Prostate gland (tissue), 2 donors: ENCODE data around the gene TTC22. TPM values are rescaled to one million over a fixed set of nuclear protein-coding genes. Genes with fewer than 3 reads are reported as not detected.

Source experiments
- DNase-seq: peaks from one replicate; pipeline ENCODE4 v3.0.0-alpha.2; 2019; ENCODE audit warnings: low spot score
- H3K27ac ChIP-seq, 2 donors: fragments of 200-600 bp; sonication (generic); 2 replicates each; pipeline ENCODE4 v1.5.1; 2017 to 2019
- H3K27me3 ChIP-seq: fragments of 200-600 bp; sonication (generic); replicated peaks from 2 replicates; pipeline ENCODE4 v1.5.1; 2019; ENCODE audit not compliant: insufficient read depth
- H3K36me3 ChIP-seq, 2 donors: fragments of 200-600 bp; sonication (generic); 1 replicate in 1 of 2; 2 replicates in 1 of 2; pipeline versions ENCODE4 v1.5.1 to v1.8.1; 2017 to 2019
- H3K4me1 ChIP-seq: fragments of 200-600 bp; sonication (generic); replicated peaks from 2 replicates; pipeline ENCODE4 v1.5.1; 2019
- H3K4me3 ChIP-seq, 2 donors: fragments of 200-600 bp; sonication (generic); 2 replicates each; pipeline ENCODE4 v1.5.1; 2017 to 2019
- H3K9me3 ChIP-seq: fragments of 200-600 bp; sonication (generic); 2 replicates; pipeline ENCODE4 v1.5.1; 2017
- CTCF ChIP-seq, 4 experiments: fragments of 200-600 bp in 2 of 4; fragments of 450-650 bp in 2 of 4; sonication (generic) in 2 of 4; IDR thresholded peaks; 1 replicate in 3 of 4; 2 replicates in 1 of 4; pipeline ENCODE4 v1.5.1; 2016 to 2019; ENCODE audit warnings: antibody characterized with exemption in 4 of 4, mild to moderate bottlenecking in 2 of 4, moderate library complexity in 2 of 4
- POLR2A ChIP-seq: fragments of 450-650 bp; IDR thresholded peaks from one replicate; pipeline ENCODE4 v1.6.1; 2016; ENCODE audit warnings: antibody characterized with exemption, mild to moderate bottlenecking
- POLR2AphosphoS5 ChIP-seq: sonication (generic); formaldehyde crosslinking; IDR thresholded peaks from one replicate; pipeline ENCODE4 v1.6.1; 2017; ENCODE audit warnings: antibody characterized with exemption
- WGBS: methylation state at CpG from one replicate; pipeline ENCODE4 v1.1.5; 2018; 5-methylcytosine and 5-hydroxymethylcytosine counted together
- intact Hi-C: fragments of 100-400 bp; cut with DNase I; formaldehyde crosslinking; loops from one replicate; pipeline ENCODE4 v1.14.2; 2022
- total RNA-seq, 2 donors: library from RNA; depleted of rRNA; stranded (reverse); fragments of >200 nt; gene quantifications; one replicate each; pipeline ENCODE4 v1.1.0, GENCODE V29; 2016

TTC22 gene
- total RNA-seq, 2 donors from 2014 or later, result 18.0 to 30.4 TPM

- WGBS, result 71% methylated on average over 4 of the region's 4 CpGs
- Histone ChIP-seq H3K27me3 (no peaks in the 10 kb centered on the region), H3K27ac (peak overlapping the region in 1 of 2 donors; percentile 6), H3K9me3 (no peaks in the 10 kb centered on the region), H3K36me3 (no peaks in the 10 kb centered on the region), H3K4me3 (no peak overlapping the region), H3K4me1 (no peaks in the 10 kb centered on the region)
- intact Hi-C loops, result no loop called here
- no peak for DNase-seq
- no peak for TF ChIP-seq CTCF (IDR thresholded peaks at IDR 0.05)
- no peak for TF ChIP-seq POLR2A
- no peak for TF ChIP-seq POLR2AphosphoS5
Observed at GRCh38 chr1:54795356-54795665, 5.8 kb downstream of the TTC22 start.

- Histone ChIP-seq H3K27me3 (no peaks in the 10 kb centered on the region), H3K36me3 (no peaks in the 10 kb centered on the region), H3K27ac (peak overlapping the region; percentile 12 to 62), H3K4me3 (no peak overlapping the region), H3K4me1 (no peaks in the 10 kb centered on the region), H3K9me3 (no peaks in the 10 kb centered on the region)
- TF ChIP-seq POLR2AphosphoS5, result peak; percentile 89
- no peak for TF ChIP-seq POLR2A
- TF ChIP-seq CTCF (IDR thresholded peaks at IDR 0.05), result peak in 3 of 4 experiments; percentile 18 to 30 (median 25)
- 46% methylated on average over 4 of the region's 4 CpGs for WGBS
- peak; percentile 77 for DNase-seq
- intact Hi-C loops, result no loop called here
Observed at GRCh38 chr1:54794451-54795355, 6.4 kb downstream of the TTC22 start.

GRCh38 chr1:54792686-54793282 is 8.3 kb downstream of the TTC22 start:
- WGBS, result 24% methylated on average over 7 of the region's 7 CpGs
- Histone ChIP-seq H3K27ac (peak overlapping the region in 1 of 2 donors; percentile 15), H3K36me3 (no peaks in the 10 kb centered on the region), H3K4me3 (no peak overlapping the region), H3K27me3 (no peaks in the 10 kb centered on the region), H3K4me1 (no peaks in the 10 kb centered on the region), H3K9me3 (no peaks in the 10 kb centered on the region)
- no peak for TF ChIP-seq POLR2A
- no peak for TF ChIP-seq CTCF (IDR thresholded peaks at IDR 0.05)
- TF ChIP-seq POLR2AphosphoS5, result no peak
- DNase-seq, result peak; percentile 15
- intact Hi-C loops, result no loop called here

GRCh38 chr1:54791880-54792522 is 9.1 kb downstream of the TTC22 start:
- WGBS, result 90% methylated on average over 13 of the region's 13 CpGs
- H3K4me3 ChIP-seq, result no peak overlapping the region
- DNase-seq, result no peak
- no peaks in the 10 kb centered on the region for H3K36me3 ChIP-seq
- intact Hi-C loops, result no loop called here
- no peak overlapping the region for H3K27ac ChIP-seq
- no peaks in the 10 kb centered on the region for H3K4me1 ChIP-seq
- H3K27me3 ChIP-seq, result no peaks in the 10 kb centered on the region
- no peak for TF ChIP-seq POLR2AphosphoS5
- TF ChIP-seq CTCF (IDR thresholded peaks at IDR 0.05), result peak in 3 of 4 experiments; percentile 13 to 29 (median 27)
- TF ChIP-seq POLR2A, result no peak
- no peaks in the 10 kb centered on the region for H3K9me3 ChIP-seq
